Colon (tissue), 2 donors: ENCODE measurements around the gene ZFP36.

Experiments used
- FAIRE-seq: peaks from 2 replicates; lab custom pipeline; 2012; peaks lifted over from hg19 to GRCh38; lab: Jason Lieb, UNC
- donor health status: control.
- donor health status: control.

Gene ZFP36

GRCh38 chr19:39419003-39419402 lies 12.4 kb downstream of the ZFP36 start:
- no peak for FAIRE-seq

DNA sequence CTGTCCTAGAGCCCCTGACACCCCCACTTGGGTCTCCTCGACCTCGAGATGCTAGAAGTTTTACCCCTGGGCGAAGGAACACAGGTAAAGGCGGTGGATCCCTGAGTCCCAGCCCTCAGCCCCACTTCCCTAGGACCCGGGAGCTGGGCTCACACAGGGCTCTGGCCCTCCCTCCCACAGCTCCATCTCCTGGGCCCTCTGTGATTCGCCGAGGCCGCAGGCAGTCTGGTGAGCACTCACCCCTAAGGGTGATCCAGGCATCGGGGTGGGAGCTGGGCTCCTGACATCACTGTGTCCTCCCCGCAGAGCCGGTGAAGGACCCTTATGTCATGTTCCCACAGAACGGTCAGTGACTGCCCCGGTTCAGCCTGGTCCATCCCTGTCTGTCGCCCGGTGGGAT lies 14.1 kb downstream of the ZFP36 start:
- FAIRE-seq, result no peak

GRCh38 chr19:39422020-39422419 lies 15.4 kb downstream of the ZFP36 start:
- FAIRE-seq, result no peak

DNA sequence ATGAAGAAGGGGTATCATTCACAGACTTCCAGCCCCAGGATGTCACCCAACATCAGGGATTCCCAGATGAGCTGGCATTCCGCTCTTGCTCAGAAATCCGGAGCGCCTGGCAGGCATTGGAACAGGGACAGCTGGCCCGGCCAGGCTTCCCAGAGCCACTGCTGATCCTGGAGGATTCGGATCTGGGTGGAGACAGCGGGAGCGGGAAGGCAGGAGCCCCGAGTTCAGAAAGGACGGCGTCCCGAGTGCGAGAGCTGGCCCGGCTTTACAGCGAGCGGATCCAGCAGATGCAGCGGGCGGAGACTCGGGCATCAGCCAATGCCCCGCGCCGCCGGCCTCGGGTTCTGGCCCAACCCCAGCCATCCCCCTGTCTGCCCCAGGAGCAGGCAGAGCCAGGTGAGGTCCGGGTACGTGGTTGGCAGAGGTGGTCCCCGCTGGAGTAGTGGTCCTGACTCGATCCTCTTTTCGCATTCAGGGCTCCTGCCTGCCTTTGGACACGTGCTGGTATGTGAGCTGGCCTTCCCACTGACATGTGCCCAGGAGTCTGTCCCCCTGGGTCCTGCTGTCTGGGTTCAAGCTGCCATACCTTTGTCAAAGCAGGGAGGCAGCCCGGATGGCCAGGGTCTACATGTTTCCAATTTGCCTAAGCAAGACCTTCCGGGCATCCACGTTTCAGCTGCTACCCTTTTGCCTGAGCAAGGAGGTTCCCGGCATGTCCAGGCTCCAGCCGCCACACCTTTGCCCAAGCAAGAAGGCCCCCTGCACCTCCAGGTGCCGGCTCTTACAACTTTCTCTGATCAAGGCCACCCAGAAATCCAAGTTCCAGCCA lies 16.8 kb downstream of the ZFP36 start:
- FAIRE-seq, result no peak

DNA sequence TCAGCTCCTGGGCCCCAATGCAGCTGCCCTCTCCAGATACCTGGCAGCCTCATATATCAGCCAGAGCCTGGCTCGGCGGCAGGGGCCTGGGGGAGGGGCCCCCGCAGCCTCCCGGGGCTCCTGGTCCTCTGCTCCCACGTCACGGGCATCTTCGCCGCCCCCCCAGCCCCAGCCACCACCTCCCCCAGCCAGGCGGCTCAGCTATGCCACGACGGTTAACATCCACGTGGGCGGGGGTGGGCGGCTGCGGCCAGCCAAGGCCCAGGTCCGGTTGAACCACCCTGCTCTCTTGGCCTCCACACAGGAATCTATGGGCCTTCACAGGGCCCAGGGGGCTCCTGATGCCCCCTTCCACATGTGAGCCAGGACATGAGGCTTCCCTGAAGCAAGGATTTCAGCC lies 18.3 kb downstream of the ZFP36 start:
- no peak for FAIRE-seq

- FAIRE-seq, result no peak
Measured at GRCh38 chr19:39425744-39426143, 19.1 kb downstream of the ZFP36 start.

DNA sequence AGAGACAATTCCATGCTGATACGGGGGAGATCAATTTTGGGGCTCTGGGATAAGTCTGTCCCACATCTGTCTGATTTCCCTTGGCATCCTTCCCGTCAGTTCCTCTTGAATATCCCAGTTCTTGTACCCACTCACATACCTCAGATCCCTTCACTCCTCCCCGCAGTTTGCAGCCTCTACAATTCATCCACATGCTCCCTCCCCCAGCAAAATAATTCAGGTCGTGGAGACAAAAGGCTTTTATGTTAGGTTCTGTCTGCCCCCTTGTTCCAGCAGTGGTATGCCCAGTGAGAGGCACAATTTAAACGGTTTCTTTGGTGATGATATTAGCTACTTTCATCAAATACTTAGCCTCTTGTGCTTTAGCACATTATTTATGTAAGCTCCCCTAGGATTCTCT lies 19.5 kb downstream of the ZFP36 start:
- no peak for FAIRE-seq

- no peak for FAIRE-seq
Measured at GRCh38 chr19:39427707-39428106, 21.1 kb downstream of the ZFP36 start.

DNA sequence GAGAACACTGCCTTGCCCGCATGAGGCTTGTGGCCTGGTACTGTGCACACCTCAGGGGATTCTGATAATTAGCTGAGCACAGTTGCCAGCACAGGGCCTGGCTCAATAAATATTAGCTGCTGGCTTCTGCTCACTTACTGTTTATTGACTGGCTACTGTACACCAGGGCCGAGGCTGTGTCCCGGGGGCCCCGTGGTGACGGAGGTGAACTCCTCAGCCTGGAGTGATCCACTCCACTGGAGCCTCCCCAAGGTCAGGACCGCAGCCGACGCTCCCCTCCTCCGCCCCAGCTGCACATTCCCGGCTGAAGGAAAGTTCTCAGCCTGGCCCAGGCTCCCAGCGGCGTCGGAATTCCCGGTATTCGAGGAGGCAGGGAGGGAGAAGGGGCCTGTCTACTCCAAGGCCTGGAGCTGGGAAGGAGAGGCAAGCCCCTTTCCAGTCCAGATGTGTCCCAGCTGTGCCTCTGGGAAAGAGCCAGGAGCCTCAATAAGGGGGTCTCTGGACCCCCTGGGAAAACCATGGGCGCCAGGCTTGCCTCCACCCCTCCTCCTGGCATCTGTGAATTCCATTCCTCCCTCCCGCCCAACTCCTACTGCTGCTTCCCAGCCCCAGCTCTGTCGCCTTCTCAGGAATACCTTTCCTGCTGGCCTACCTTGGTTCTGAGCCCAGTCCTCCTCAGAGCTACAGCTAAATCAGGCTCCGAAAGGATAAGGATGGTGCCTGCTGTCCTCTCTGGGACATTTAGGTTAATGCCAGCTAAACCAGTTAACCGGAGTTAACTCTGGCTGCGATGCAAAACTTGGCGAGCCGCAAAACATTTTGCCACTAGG lies 21.9 kb downstream of the ZFP36 start:
- FAIRE-seq, result no peak

DNA sequence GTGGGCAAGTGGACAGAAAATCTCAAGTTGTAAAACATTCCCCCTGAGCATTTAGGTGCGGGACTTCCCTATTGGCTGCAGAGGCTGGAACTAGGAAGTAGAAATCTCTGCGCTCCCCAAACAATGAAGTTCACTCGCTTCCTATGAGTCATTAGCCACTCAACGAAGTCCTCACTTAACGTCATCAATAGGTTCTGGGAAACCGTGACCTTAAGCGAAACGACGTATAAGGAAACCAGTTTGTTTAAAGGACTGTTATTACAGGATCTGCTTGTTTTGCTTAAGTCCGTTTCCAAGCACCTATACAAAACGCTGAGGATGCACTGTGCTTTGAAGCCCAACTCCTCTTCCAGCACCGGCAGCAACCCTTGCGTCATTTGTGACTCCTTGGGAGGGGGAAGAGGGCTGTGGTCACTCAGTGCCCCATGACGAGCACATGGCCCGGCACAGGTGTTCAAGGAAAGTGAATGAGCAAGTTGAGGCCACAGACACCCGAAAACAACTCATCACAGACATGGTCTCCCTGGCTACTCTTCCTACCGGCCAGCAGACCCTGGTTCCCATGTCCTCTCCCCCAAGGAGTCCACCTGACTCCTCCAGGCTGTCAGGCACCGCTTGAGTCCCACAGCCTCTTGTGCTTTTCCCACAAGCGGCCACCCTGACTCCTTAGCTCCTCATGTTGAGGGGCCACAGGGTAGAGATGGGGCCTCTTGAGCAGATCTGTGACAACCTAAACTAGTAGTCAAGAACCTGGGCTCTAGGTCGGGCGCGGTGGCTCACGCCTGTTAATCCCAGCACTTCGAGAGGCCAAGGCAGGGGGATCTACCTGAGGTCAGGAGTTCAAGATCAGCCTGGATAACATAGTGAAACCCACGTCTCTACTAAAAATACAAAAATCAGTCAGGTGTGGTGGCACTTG lies 24.3 kb downstream of the ZFP36 start:
- no peak for FAIRE-seq

DNA sequence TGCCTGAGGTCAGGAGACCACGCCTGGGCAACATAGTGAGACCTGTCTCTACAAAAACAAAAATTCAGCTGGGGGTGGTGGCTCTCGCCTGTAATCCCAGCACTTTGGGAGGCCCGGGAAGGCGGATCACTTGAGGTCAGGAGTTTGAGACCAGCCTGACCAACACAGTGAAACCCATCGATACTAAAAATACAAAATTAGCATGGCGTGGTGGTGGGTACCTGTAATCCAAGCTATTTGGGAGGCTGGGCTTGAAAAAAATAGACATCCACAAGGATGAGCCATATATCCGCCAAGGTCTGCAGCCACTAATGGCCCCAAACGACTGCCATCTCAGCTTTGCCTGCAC lies 26.0 kb downstream of the ZFP36 start:
- no peak for FAIRE-seq

DNA sequence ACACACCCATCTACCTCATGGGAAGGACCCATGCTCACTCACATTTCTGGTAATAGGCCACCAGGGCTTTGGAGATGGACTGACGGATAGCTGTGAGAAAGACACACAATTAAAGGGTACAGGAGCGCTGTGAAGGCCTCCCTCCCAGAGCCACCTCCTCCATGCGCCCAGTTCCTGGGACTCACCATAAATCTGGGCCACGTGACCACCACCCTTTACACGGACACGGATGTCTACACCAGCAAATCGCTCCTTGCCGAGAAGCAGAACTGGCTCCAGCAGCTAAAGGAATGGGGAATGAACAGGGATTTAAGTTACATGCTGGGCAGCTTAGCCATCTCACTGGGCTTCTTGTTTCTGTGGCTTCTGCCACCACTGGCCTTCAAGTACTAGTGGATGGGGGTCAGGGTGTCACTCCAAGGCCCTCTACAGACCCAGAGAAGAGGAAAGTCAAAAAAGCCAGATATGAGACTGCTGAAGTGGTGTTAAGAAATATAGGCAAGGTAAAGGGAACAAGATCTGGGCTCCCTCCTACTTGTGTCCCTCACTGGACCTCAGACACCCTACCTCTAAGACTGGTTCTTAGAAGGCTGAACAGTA lies 26.9 kb downstream of the ZFP36 start:
- FAIRE-seq, result no peak

- no peak for FAIRE-seq
Measured at GRCh38 chr19:39434123-39435076, 27.8 kb downstream of the ZFP36 start.

DNA sequence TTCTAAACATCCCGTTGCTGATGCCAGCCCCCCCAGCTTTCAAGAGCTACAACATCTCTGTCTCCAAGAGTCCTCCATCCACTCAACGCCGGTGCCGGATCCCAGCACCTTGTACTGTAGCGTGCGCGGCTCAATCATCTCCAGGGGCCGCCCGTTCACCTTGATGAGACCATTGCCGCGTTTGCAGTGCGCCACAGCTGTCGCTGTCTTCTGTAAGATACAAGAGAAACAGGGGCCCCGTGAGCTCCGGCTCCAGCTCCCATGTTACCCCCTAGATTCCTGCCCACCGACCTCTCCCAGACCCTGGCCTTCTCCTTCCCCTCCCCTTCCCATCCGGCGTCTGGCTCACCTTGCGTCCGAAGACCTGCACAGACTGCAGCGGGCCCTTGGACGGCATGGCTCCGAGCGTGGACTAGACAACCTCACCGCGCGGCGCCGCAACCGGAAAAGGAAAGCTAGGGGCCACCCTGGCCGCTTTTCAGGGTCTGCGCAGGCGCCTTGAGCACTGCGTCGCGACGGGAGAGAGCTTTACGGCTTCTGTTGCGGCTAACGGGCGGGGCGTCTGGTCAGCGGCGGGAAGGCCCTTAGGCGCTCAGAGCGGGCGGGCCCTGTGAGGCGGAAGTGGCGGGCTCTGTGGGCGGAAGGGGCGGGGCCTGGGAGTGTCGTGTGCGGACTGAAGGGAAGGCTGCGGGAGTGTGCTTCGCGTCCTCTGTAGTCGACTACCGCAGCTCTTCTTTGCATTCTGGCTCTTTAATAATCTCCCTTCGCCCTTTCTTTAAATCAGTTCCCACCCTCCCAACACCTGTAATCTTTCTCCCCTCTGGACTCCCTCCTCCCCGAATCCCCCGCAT lies 29.1 kb downstream of the ZFP36 start, which contains the start of gene RPS16:
TSS of gene RPS16 (minus strand) at position 451 of the 851 bp plus-strand sequence. CDS start at position 397, 54 bp downstream.
- FAIRE-seq, result no peak

- no peak for FAIRE-seq
Measured at GRCh38 chr19:39436350-39436716, 29.7 kb downstream of the ZFP36 start.

DNA sequence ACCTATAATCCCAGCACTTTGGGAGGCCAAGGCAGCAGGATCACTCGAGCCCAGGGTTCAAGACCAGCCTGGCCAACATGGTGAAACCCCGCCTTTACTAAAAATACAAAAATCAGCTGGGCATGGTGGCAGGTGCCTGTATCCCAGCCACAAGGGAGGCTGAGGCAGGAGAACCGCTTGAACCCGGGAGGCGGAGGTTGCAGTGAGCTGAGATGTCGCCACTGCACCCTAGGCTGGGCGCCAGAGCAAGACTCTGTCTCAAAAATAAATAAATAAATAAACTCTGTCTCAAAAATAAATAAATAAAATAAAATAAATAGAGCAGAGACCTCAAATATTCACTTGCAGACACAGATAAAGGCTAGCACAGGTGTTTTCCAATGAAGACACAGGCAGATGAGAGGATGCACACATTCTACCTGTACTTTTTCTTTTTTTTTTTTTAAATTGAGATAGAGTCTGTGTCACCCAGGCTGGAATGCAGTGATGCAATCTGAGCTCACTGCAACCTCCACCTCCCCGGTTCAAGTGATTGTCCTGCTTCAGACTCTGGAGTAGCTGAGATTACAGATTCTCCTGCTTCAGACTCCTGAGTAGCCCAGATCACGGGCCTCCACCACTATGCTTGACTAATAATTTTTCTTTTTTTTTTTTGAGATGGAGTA lies 31.8 kb downstream of the ZFP36 start:
- no peak for FAIRE-seq

GRCh38 chr19:39444598-39445195 lies 38.0 kb downstream of the ZFP36 start:
- FAIRE-seq, result no peak

DNA sequence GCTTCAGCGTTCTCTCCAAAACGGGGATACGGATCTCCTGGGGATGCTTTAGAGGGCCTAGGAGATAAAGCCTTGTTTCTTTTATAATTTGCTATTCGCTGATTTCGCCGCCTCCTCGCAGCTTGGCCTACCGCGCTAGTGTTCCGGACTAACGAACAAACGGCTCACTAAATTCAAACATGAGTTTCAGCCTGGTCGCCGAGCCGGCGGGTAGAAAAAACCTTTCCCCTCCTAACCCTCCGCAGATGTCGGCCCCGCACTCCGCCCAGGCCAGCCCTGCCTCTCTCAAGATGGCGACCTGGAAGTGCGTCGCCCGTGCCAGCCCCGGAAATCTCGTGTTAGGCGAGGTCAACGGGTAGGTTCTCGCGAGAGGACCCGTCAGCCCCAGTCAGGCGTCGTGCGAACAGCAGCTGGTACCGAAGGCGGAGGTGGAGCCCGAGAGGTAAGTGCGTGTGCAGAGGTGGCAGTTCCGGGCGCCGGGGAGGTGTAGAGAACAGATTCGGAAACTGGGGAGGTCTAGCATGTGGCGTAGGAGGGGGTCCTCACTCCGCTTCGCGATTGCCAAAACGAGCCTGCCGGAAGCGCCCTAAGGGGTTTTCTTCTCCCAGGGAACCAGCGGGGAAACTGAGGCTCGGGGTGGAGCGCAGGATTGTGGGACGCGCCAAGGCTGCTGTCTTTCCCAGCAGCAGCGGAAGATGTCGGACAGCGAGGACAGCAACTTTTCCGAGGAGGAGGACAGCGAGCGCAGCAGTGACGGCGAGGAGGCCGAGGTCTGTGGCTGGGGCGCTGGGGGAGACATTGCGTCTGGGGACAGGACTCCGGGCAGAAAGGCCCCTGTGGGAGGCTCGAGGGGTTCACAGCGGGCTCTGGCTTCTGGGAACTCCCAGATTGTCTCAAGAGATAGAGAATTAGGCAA lies 38.8 kb downstream of the ZFP36 start, which contains the start of gene SUPT5H:
TSS of gene SUPT5H (plus strand) at position 387 of the 916 bp plus-strand sequence. CDS start at position 696, 309 bp downstream.
- FAIRE-seq, result no peak
